ENCODE measurements around the gene PCDH9. TPM values are rescaled to one million over a fixed set of nuclear protein-coding genes. Genes with fewer than 3 reads are reported as not detected.

The PCDH9 gene
- polyA plus RNA-seq, 3 donors = 0.03 TPM; not detected in 1

- H3K9ac ChIP-seq (ENCODE audit: insufficient read depth, low read length, poor library complexity, severe bottlenecking) = no peak overlapping the region
- H4K20me1 ChIP-seq (ENCODE audit: insufficient read depth, low read length) = no peaks in the 10 kb centered on the region
- H3K27ac Mint-ChIP-seq = no peak overlapping the region
- no peaks in the 10 kb centered on the region for H3K79me2 ChIP-seq (ENCODE audit: insufficient read depth, low read length)
- H3K4me3 Mint-ChIP-seq = no peak overlapping the region
- no peaks in the 10 kb centered on the region for H3K9me3 ChIP-seq (replicated peaks in 1 of 2; ENCODE audit: control insufficient read depth in 1 of 2, insufficient read depth in 1 of 2, low read length in 2 of 2)
- H3K36me3 Mint-ChIP-seq = no peaks in the 10 kb centered on the region
- no peaks in the 10 kb centered on the region for H3K4me1 ChIP-seq (ENCODE audit: control insufficient read depth in 1 of 2, insufficient read depth in 2 of 2, low read length in 2 of 2)
- H3K27me3 ChIP-seq (ENCODE audit: control insufficient read depth in 2 of 2, insufficient read depth in 2 of 2, low read length in 2 of 2) = no peaks in the 10 kb centered on the region
- no peak overlapping the region for H3K27ac ChIP-seq (ENCODE audit: low read depth in 1 of 2, low read length in 2 of 2)
- peaks cover 0 to 3% (median 0%) of the 10 kb centered on the region in 3 donors for H3K27me3 Mint-ChIP-seq (ENCODE audit: low read depth in 3 of 3)
- H3K4me2 ChIP-seq (replicated peaks; ENCODE audit: extremely low read depth, low read length, poor library complexity, severe bottlenecking) = no peak overlapping the region
- TF ChIP-seq, protein P1, sequence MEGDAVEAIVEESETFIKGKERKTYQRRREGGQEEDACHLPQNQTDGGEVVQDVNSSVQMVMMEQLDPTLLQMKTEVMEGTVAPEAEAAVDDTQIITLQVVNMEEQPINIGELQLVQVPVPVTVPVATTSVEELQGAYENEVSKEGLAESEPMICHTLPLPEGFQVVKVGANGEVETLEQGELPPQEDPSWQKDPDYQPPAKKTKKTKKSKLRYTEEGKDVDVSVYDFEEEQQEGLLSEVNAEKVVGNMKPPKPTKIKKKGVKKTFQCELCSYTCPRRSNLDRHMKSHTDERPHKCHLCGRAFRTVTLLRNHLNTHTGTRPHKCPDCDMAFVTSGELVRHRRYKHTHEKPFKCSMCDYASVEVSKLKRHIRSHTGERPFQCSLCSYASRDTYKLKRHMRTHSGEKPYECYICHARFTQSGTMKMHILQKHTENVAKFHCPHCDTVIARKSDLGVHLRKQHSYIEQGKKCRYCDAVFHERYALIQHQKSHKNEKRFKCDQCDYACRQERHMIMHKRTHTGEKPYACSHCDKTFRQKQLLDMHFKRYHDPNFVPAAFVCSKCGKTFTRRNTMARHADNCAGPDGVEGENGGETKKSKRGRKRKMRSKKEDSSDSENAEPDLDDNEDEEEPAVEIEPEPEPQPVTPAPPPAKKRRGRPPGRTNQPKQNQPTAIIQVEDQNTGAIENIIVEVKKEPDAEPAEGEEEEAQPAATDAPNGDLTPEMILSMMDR (IDR thresholded peaks at IDR 0.05) = no peak
- H3K36me3 ChIP-seq (replicated peaks in 1 of 2; ENCODE audit: control insufficient read depth in 1 of 2, insufficient read depth in 2 of 2, low read length in 2 of 2) = no peaks in the 10 kb centered on the region
- no peak overlapping the region for H3K4me3 ChIP-seq (replicated peaks in 1 of 3; ENCODE audit: low read depth in 2 of 3, low read length in 3 of 3)
- peaks cover 4% of the 10 kb centered on the region for H3K4me1 Mint-ChIP-seq
- intact Hi-C loops (cut with micrococcal nuclease) = no loop called here
- peaks cover 0 to 6% (median 0%) of the 10 kb centered on the region in 7 donors for H3K9me3 Mint-ChIP-seq
- DNase-seq = no peak
- H2AFZ ChIP-seq (ENCODE audit: insufficient read depth, low read depth, low read length, poor library complexity, severe bottlenecking) = no peak overlapping the region
Observed at GRCh38 chr13:66660468-66660813, 569.7 kb downstream of the PCDH9 start.

GRCh38 chr13:66659701-66660467 lies 570.3 kb downstream of the PCDH9 start:
- H3K79me2 ChIP-seq (ENCODE audit: insufficient read depth, low read length) = no peaks in the 10 kb centered on the region
- H3K9ac ChIP-seq (ENCODE audit: insufficient read depth, low read length, poor library complexity, severe bottlenecking) = no peak overlapping the region
- Mint-ChIP-seq H3K27me3 (ENCODE audit: low read depth in 3 of 3) (peaks cover 0 to 3% (median 0%) of the 10 kb centered on the region in 3 donors), H3K9me3 (peaks cover 0 to 3% (median 0%) of the 10 kb centered on the region in 7 donors), H3K4me1 (peaks cover 4% of the 10 kb centered on the region), H3K4me3 (no peak overlapping the region), H3K27ac (no peak overlapping the region), H3K36me3 (no peaks in the 10 kb centered on the region)
- H3K27ac ChIP-seq (ENCODE audit: low read depth in 1 of 2, low read length in 2 of 2) = no peak overlapping the region
- no peaks in the 10 kb centered on the region for H3K36me3 ChIP-seq (replicated peaks in 1 of 2; ENCODE audit: control insufficient read depth in 1 of 2, insufficient read depth in 2 of 2, low read length in 2 of 2)
- H4K20me1 ChIP-seq (ENCODE audit: insufficient read depth, low read length) = no peaks in the 10 kb centered on the region
- no peak overlapping the region for H2AFZ ChIP-seq (ENCODE audit: insufficient read depth, low read depth, low read length, poor library complexity, severe bottlenecking)
- H3K4me1 ChIP-seq (ENCODE audit: control insufficient read depth in 1 of 2, insufficient read depth in 2 of 2, low read length in 2 of 2) = no peaks in the 10 kb centered on the region
- TF ChIP-seq, protein P1 (IDR thresholded peaks at IDR 0.05) = no peak
- no peaks in the 10 kb centered on the region for H3K9me3 ChIP-seq (replicated peaks in 1 of 2; ENCODE audit: control insufficient read depth in 1 of 2, insufficient read depth in 1 of 2, low read length in 2 of 2)
- DNase-seq = no peak
- H3K4me2 ChIP-seq (replicated peaks; ENCODE audit: extremely low read depth, low read length, poor library complexity, severe bottlenecking) = no peak overlapping the region
- intact Hi-C loops (cut with micrococcal nuclease) = no loop called here
- H3K27me3 ChIP-seq (ENCODE audit: control insufficient read depth in 2 of 2, insufficient read depth in 2 of 2, low read length in 2 of 2) = no peaks in the 10 kb centered on the region
- H3K4me3 ChIP-seq (replicated peaks in 1 of 3; ENCODE audit: low read depth in 2 of 3, low read length in 3 of 3) = no peak overlapping the region
- 82% methylated on average over 2 of the region's 7 CpGs for WGBS (ENCODE audit: insufficient coverage)
